COLO829 (cell line): ENCODE measurements around the gene TMEFF2.

Experiments used
- DNase-seq: peaks from one replicate; pipeline ENCODE4 v3.0.0; 2012; ENCODE audit warnings: low spot score

Gene TMEFF2, protein sequence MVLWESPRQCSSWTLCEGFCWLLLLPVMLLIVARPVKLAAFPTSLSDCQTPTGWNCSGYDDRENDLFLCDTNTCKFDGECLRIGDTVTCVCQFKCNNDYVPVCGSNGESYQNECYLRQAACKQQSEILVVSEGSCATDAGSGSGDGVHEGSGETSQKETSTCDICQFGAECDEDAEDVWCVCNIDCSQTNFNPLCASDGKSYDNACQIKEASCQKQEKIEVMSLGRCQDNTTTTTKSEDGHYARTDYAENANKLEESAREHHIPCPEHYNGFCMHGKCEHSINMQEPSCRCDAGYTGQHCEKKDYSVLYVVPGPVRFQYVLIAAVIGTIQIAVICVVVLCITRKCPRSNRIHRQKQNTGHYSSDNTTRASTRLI

DNA sequence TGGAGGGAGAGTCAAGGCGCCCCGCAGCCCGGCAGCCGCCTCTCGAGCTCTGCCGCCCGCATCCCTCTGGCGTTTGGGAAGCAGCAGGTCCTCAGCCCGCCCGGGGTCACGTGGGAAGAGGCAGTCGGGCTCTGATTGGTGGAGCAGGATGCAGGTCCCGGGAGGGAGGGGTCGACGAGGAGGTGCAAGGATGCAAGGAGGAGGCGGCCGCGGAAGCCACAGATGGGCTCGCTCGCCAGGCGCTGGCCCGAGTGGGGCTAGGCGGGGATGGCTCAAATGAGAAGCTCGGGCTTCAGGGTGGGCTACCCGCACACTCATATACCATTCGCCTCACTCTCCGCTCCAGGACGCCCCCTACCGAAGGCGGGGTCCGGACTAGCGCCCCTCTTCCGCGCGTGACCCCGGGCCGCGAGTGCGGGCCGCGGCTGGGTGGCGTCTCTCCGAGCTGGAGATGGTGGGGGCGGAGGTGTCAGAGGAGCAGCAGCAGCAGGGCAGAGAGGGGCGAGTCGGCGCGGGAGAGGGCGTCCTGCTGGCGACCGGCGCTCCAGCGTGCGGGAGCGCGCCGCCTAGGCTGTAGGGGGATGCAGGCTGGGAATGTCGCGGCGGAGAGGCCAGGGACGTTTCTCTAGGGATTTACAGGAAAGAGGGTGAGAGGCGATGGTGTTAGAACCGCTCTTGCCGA is at the start of gene TMEFF2:
TMEFF2 (minus strand) TSS at position 68 of the 682 bp plus-strand sequence. CDS start 409 bp downstream, outside the sequence.
- peak; percentile 42 for DNase-seq

DNA sequence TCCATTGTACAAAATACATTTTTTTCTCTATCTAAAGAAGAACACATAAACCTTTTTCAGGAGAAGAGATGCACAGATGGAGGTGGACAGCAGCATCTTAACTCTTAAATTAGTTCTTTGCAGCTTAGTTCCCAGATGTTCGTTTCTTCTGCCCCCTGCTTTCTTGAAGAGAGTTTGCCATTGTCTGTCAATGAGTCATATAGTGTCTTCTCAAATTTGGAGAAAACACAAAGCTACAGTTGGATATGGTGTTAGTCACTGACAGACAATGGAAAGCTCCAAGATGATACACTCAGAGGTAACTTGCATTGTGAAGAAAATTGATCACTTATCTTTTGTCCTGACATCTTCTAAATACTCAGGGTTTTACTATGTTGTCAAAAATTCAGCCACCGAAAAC is 48.8 kb upstream of the TMEFF2 start:
- no peak for DNase-seq

DNA sequence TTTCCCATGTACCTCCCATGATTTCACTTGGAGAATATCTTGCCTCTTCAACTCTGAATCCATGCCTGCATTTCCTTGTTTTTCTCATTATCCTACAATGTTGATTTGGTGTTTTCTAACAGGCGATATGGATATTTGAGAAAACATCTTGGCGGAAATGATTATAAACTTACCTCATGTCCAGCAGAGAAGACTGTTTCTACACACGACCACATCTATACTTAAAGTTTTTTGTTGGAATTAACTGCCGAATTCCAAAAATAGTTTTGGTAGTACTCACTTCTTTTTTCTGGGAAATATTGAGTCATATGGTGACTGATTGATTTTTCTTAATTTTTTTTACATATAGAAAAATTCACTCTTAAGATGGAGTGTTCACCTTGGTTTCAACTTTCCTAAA is 41.4 kb upstream of the TMEFF2 start:
- no peak for DNase-seq

DNA sequence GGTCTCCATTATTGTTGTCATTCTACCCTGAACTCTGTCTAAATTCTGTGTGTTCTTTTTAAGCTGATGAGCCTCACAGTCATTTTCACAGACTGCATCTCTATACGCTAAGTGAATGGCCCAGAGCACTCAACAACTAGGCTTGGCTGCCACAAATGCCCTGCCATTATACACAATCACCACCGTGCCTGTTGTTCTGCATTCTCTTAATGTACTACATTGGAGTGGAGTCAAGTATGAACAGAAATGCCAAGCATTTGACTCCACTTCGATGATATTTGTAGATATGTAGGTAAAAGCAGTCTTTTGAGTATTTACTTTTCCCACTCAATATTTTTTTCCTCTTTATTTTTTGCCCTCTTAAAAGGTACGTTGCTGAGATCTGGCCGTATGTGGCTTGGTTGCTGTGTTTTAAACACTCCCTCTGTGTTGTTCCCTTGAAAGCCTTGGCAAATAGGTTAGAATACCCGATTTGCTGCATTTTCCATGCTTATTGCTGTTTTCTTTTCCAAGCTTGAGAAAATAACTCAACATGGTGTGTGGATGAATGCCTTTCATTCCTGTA is 36.2 kb upstream of the TMEFF2 start:
- DNase-seq, result no peak

DNA sequence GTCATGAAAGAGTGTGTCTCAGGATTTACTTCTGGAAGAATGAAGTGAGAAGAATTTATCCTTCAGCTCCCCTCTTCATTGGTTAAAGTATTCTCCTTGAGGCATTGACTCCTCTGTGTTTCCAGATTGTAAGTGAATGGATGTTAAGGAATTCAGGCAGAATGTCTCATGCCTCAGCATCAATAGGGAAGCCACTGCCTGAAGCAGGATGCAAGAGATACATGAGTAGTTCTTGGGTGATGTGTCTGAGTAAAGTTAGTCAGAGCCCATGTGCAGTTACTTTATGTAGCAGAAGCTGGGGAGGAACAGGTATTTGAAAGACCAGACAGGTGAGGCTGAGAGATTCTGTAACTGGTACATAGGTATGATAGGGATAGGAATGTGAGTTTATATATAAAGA is 34.0 kb upstream of the TMEFF2 start:
- DNase-seq, result no peak

DNA sequence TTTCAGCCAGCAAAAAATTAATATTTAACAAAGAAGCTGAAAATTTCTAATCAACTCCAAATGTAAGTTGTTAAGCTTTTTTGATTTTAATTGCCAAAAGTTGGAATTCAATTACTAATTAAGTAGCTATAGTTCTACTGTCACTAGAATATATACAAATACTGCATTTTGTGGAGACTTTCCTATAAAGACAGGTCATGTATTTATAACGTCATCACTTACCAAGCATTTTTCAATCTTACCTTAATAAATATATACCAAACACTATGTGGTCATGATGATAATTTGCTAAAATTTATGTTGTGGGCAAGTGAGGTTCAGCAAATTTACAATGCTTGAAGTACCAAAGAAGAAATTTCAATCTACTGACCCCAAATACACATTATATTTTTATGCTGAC is 24.2 kb upstream of the TMEFF2 start:
- no peak for DNase-seq

DNA sequence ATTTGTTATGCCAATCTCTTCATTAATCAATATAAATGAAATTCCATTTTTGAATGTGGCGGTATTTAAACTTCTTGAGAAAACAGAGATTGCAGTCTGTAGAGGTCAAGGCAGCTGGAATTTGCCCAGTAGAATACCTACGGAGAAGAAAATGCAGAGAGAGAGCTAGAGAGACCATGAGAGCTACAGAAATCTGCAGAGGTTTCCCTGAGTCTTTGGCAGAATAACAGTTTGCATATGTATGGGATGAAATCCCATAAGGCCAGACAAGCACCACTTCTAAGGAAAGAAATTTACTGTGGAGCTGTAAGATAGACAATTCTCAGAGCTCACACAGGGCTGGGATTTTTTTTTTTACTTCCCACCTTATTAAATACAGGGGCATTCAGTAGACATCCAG is 23.6 kb upstream of the TMEFF2 start:
- no peak for DNase-seq

DNA sequence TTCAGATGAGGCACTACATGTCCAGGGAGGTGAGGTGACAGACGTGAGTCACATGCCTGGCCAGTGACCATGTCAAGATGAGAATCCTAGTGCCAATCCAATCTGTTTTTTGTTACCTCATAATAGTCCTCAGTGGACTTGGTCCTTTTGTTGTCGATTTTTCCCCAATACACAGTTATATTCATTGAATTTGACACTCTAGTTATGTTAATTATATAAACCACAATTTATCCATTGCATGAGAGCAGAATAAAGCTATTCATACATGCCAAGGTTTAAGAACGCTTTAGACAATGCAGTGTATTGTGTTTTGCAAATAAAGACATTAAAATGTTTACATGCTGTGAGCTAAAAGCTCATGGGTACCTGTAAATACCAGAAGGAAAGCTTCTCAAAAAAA is 21.6 kb upstream of the TMEFF2 start:
- no peak for DNase-seq

DNA sequence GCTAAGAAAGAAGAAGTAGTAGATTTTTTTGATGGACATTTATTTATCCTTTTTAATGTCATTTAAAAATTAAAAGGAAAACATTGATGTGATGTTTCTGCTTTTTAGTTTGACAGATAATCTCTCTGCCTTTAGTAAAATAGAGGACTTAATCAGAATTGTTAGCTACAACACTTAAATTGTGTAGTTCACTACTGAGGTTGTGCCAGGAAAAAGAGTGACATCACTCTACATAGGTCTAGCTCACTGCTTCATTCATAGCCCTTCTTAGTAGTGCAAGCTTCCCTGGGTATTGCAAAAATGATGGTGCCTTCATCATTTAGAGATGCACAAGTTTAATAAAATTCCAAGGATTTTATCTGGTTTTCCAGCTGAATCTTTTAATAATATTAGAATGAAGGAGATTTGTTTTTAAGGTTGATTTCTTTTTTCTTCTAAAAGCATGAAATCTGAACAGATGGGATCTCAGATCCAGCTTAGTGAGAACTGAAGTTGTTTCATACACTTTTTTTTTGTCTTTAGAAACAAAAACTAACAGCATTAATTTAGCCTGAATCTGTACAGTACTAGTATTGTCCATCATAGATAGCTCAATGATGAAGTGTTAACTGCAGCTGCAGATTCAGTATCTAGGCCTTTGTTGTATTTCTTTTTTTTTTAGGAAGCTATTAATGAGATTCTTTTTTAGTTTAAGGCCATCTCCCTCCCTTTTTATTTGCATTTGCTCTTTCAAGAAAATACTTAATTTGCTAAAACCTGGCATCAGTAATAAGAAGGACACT is 20.6 kb upstream of the TMEFF2 start:
- no peak for DNase-seq

DNA sequence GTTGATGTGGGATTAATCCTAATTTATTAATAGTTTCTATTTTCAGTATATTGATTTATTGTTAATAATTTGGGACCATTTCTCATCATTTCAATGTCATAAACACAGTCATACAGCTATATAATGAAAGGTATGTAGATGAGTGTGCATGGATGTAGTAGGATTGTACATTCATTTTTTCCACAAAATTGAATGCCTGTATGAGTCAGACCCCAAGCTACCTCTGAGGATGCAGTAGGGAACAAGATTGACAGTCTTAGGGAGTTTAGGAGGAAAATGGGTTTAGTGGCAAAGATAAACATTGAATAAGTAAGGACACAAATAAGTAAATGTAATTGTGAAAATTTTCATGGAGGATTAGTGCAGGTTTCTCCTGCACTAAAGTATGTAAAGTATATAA is 14.1 kb upstream of the TMEFF2 start:
- DNase-seq, result no peak

DNA sequence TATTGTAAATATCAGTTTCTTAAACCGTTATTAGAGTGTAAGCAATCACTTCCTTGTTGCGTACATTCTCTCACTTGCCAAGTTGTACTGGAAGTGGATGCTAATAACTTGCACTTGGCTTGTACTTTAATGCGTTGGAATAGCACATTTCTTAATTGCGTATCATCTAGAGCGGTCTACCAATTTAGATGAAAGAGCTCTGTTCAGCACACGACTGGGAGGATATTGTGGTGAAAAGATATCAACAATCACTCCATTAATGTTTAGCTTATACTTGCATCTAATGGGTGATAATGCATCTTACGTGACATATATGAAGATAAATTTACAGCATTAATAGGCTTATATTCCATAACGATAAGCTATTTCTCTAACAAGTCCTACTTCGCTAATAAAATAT is 11.7 kb upstream of the TMEFF2 start:
- DNase-seq, result no peak

DNA sequence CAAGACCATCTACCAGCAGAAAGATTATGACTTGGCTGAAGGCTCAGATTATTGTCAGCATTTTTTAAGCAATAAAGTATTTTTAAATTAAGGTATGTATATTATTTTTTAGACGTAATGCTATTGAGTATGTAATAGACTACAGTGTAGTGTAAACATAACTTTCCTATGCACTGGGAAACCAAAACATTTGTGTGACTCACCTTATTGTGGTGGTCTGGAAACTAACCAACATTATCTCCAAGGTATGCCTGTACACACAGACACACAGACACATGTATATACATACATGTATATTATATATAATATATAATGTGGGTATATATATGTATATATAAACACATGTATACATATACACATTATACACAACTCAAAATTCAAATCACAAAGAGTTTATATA is 9.1 kb upstream of the TMEFF2 start:
- no peak for DNase-seq

DNA sequence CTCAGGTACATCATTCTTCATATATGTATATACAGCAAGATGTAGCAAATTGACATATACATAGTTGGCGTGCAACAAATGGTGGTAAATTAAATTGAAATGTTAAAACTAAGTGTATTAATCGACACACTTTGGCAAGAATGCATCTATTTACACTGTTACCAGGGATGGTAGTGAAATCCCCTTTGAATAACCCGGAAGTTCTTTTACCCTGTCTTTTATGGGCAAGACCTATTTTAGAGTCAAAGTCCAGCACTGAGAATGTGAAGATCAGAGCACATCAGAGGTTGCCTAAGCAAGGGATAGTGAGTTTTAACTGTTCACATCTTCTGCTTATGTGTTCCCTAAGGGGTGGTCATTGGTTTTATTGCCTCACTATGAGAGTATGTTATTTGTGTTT is 7.6 kb upstream of the TMEFF2 start:
- no peak for DNase-seq

DNA sequence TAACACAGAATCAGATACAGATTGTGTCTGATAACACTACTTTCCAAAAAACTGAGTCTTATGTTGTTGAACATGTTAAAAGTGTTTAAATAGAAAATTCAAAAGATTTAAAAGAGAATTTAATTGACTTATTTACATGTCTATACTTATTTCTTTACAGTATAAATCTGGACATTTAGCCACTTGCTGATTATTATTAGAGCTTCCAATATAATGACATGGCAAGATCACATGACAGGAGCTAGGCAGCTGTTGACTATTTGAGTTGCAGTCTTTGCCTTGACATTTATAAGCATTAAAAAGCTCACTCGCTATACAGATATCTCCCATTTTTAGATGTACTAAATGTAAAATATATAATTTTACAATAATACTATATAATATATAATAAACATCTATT is 6.4 kb upstream of the TMEFF2 start:
- no peak for DNase-seq

DNA sequence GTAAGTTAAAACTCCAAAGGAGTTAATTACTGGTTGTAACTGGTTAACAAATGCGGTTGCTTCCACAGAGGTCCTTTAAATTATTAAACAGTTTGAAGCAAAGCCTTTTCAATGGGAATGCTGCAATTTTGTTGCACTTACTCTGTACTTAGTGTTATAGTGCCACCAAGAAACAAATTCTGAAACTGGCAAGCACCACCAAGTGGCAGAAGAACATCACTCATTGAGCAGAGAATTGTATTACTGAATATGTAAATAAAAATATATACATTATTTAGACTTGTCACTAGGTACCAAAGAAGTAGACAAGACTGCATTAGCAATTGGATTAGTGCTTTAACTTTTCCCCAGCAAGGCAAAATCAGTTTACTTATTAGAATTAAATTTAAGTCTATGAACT is 2.6 kb upstream of the TMEFF2 start:
- DNase-seq, result no peak

DNA sequence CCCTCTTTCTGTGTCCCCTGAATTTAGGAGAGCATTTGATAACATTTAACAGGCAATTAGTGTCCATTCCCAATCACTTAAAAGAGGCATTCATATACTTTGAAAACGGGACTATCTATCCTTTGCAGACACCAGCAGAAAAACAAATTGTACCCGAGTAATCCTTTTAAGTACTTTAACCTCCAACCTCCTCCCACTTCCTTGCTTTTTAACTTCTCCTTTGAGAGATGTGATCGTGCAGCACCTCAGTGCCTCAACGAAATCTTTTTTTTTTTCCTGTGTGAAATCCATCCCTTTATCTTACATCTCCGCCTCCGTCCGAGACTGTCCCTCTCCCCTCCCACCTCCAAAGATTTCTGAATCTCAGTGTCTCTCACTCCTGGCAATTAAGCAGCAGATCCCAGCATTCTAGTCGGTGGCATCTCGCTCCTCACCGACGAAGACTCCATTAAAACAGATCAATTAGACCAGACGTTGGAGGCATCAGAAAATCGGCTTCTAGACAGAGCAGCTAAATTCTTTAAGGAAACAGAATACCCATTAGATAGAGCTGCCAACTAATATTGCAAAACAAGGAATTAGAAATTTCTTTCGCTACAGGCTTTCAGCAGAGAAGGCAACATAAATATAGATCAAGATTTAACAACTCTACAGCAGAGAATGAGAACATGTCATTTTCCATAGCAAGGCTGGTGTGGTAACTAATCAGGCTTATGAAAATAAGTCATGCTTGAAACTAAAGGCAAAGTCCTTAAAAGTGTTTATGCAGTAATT is 1.9 kb upstream of the TMEFF2 start:
- no peak for DNase-seq

DNA sequence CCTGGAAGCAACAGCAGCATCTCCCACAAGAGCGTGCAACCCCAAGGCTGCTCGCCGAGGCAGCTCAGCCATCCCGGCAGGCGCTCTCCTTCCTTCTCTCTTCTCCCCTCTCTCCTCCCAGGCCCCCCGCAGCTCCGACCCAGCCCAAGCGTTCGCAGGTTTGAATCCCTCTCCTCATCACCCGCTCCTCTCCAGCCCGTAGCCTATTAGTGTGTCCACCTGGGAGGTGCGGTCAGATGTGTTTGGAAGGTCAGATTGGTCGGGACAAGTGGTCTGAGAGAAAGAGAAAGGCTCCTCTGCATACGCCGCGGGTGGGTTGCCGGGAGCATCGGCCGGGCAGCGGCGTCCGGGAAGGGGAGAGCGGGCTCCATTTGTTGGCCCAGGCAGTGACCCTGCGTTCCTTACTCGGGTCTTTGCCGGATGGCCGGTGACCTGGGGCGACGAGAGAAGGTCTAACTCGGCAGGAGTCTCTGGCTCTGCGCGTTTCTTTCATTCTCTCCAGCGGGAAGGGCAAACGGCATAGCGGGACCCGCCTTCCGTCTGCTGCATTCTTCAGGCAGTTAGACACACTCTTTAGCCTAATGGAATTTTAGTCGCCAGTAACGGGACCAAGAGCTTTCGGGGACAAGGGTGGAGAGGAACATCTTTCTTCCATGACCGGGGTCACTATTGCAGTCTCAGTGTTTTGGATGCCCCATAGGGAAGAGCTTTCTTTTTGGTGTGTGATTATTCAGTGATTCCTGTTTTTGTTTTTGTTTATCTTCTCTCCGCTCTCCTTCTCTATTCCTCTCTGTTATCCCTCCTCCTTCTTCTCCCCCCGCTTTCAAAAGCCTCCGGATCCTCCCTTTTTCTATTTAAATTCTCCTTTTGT is 1.1 kb upstream of the TMEFF2 start:
- DNase-seq, result peak; percentile 26

DNA sequence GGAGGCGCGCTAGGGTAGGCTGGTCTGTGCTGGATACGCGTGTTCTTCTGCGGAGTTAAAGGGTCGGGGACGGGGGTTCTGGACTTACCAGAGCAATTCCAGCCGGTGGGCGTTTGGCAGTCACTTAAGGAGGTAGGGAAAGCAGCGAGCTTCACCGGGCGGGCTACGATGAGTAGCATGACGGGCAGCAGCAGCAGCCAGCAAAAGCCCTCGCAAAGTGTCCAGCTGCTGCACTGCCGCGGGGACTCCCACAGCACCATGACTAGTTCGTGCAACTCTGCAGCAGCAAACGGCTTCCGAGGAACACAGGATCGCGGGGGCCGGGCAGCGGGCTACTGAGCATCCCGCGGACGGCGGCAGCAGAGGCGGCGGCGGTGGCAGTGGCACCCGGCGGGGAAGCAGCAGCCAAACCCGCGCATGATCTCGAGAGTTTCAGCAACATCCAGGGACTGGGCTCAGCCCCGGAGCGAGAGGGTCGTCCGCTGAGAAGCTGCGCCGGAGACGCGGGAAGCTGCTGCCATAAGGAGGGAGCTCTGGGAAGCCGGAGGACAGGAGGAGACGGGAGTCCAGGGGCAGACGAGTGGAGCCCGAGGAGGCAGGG is 368 bp downstream of the TMEFF2 start:
- no peak for DNase-seq

DNA sequence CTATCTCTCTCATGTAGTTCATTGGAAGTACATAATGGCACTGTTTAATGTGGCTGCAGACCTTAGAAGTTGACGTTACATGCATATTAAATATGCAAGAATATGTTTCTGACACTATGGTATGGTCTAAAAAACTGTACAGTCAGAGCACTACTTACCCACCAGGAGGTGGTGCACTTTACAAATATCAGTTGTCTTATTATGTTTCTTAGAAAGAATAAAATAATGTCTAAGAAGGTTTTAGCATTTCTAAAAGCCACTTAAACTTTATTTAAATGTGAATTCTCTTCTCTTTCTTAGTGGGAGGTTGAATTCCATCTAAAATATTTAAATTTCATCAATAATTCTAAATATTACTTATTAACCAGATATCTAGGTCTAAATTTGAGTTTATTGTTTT is 4.3 kb downstream of the TMEFF2 start:
- DNase-seq, result no peak

DNA sequence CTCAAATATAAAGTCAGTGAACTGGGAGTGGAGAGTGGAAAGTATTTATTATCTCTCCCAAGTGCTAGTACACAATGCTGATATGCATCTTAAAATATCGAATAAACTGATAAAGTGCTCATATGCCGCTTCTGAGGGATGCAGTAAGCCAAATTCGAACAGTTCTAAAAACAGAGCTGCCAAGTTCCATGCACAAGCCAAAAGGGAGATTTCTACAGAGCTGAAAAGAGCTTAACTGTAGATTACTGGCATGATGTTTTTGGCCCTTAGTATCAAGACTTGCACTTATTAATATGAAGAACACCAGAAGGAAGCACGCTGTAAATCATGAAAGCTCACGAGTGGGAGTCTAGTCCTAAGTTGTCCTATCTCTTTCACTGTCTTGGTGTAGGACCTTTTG is 7.9 kb downstream of the TMEFF2 start:
- DNase-seq, result no peak

DNA sequence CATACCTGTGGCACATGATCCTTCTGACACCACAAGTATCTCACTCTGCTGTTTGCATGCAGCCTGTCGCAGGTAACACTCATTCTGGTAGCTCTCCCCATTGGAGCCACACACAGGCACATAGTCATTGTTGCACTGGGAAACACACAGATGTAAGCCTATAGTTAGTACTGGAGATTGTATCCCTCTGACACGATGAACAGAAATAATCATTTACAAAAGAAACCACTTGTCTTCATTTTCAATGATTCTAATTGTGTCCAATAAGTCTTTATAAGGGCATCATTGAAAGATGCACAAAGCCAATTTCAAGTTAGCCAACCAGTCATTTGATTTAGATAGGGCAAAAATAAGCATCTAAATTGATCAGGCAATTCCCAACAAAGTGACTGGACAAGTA is 10.4 kb downstream of the TMEFF2 start:
- DNase-seq, result no peak
